ENCODE data around the gene SMYD4.
"Not testable (repeated sequence)": the region's sequence is repeated elsewhere in the genome, so short reads cannot be mapped to it uniquely, and the experiment has no call there.

The SMYD4 gene

DNA sequence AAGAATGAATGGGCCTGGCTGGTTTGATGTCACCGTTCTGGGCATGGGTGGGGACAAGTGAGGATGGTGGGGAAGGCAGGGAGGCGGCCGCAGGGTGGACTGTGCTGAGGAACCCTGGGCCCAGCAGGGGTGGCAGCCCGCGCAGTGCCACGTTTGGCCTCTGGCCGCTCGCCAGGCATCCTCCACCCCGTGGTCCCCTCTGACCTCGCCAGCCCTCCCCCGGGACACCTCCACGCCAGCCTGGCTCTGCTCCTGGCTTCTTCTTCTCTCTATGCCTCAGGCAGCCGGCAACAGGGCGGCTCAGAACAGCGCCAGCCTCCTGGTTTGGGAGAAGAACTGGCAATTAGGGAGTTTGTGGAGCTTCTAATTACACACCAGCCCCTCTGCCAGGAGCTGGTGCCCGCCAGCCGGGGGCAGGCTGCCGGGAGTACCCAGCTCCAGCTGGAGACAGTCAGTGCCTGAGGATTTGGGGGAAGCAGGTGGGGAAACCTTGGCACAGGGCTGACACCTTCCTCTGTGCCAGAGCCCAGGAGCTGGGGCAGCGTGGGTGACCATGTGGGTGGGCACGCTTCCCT is 74.4 kb downstream of the SMYD4 start:
- DNase-seq (ENCODE audit: extremely low read depth in 1 of 2, low read depth in 1 of 2), result no peak

- no peak for DNase-seq (ENCODE audit: extremely low read depth in 1 of 2, low read depth in 1 of 2)
These were observed 75.1 kb downstream of the SMYD4 start for GRCh38 chr17:1754430-1755112.

DNA sequence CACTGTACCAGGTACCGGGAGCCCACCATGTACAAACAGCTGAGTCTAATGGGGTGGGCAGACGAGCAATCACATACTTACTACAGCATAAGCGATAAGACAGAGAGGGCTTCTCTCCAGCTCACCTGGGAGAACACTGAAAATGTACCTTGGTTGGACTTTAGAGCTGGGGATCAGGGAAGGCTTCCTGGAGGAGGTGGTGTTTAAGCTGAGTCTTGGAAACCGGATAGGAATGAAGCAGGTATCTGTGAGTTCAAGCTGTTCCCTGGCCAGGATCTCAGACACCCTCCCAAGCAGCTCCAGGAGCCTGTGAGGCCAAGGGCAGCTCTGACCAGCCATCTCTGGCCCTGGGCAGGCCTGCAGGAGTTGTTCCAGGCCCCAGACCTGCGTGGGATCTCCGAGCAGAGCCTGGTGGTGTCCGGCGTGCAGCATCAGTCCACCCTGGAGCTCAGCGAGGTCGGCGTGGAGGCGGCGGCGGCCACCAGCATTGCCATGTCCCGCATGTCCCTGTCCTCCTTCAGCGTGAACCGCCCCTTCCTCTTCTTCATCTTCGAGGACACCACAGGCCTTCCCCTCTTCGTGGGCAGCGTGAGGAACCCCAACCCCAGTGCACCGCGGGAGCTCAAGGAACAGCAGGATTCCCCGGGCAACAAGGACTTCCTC is 75.8 kb downstream of the SMYD4 start:
- DNase-seq (ENCODE audit: extremely low read depth in 1 of 2, low read depth in 1 of 2), result no peak

DNA sequence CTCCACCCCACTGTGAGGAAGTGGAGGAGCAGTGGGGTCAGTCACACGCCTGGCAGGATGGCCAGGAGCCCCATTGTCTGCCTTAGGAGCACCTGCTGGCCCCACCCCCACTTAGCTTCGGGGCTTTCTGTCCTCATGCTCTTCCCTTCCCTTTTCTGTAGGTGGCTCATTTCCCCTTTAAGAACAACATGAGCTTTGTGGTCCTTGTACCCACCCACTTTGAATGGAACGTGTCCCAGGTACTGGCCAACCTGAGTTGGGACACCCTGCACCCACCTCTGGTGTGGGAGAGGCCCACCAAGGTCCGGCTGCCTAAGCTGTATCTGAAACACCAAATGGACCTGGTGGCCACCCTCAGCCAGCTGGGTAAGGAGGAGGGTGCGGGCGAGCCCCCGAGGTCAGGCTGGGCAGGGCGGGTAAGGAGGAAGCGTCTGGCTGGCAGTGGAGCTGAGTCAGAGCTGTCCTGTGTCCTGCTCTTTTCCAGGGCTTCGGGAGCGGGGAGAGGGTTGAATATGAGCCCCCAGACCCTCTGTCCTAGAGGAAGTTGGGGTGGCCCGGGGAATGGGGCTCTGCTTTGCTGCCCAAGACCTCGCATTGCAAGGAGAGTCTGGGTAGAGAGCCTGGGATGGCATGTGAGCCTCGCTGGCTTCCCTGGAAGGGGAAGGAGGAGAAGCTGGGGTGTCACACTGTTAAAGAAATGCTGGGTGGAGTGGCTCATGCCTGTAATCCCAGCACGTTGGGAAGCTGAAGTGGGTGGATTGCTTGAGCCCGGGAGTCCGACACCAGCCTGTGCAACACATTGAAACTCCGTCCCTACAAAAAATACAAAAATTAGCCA is 77.1 kb downstream of the SMYD4 start:
- DNase-seq (ENCODE audit: extremely low read depth in 1 of 2, low read depth in 1 of 2), result no peak

DNA sequence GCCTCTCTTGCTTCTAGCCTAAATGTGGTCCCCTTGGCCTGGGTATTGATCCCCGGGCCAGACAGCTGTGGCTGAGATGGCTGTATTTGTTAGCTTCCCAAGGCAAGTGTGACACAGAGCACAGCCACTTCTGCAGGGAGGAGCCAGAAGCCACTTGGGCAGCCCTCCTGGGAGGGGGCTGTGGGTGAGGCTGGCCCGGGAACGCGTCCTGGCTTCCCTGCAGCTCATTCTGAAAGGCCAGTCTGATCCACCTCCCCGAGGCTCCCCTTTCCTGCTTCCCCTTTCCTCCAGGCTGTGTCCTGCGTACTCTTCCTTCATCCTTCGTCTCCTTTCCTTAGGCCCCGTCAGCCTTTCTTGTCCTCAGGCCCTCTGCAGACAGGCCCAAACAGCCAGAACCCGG is 79.1 kb downstream of the SMYD4 start:
- DNase-seq (ENCODE audit: extremely low read depth in 1 of 2, low read depth in 1 of 2), result no peak

DNA sequence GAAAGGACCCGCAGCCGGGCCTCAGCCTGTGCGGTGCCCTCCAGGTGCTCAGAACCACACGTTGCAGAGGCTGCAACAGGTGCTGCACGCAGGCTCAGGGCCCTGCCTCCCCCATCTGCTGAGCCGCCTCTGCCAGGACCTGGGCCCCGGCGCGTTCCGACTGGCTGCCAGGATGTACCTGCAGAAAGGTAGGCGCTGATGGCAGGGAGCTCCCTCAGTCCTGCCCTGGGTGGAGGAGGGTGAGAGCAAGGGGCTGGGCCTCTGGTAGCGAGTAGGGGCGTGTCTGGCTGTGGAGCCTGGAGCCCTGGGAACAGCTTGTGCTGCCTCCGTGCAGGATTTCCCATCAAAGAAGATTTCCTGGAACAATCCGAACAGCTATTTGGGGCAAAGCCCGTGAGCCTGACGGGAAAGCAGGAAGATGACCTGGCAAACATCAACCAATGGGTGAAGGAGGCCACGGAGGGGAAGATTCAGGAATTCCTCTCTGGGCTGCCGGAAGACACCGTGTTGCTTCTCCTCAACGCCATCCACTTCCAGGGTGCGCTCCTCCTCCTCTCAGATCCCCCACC is 82.6 kb downstream of the SMYD4 start:
- no peak for DNase-seq (ENCODE audit: extremely low read depth in 1 of 2, low read depth in 1 of 2)

DNA sequence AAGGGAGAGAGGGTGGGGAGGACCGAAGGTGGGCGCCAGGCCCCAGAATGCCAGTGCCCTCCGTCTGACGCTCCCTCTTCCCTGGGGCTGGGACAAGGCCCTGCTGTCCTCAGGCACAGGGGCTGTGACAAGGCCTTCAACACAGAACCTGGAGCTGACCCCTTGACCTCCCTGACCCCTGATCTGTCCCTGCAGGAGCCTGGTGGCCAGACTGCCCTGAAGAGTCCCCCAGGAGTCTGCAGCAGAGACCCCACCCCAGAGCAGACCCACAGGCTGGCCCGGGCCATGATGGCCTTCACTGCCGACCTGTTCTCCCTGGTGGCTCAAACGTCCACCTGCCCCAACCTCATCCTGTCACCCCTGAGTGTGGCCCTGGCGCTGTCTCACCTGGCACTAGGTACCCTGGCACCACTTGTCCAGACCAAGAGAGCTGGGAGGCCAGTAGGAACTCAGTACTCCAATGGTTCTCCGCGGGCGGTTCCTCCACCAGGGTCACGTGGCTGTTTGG is 84.1 kb downstream of the SMYD4 start:
- no peak for DNase-seq (ENCODE audit: extremely low read depth in 1 of 2, low read depth in 1 of 2)

DNA sequence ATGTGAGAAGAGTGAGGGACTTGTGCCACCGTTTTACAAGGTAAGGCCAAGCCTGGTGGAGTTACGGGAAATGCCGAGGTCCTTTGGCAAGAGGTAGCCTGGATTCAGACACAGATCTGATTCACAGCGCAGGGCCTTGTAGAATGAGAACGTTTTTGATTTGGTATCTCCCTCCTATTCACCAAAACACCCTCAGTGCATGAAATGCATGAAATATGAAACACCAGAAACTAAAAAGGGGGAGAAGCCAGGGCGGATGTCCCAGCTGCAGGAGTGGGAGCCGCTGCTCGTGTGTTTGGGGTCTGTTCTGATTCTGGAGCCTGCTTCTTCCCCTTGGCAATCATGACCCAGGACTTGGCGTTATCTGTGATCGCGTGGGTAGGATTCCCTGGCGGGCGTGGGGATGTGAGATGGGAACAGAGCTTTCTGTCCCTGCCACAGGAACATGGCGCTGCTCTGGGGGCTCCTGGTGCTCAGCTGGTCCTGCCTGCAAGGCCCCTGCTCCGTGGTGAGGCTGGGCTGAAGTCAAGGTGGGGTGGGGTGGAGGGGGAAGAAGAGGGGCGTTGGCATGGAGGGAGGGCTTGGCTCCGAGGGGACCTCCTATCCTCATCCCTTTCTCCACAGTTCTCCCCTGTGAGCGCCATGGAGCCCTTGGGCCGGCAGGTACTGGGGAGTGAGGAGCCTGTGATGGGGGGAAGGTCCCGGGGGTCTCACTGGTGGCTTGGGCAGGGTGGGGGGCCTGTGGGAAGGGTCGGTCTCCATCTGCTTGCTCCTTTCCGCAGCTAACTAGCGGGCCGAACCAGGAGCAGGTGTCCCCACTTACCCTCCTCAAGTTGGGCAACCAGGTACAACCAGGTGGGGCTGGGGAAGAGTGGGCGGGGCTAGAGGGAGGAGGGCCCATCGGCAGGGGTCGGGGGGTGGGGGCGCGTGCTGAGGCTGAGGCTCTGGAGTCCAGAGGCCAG is 84.9 kb downstream of the SMYD4 start:
- DNase-seq (ENCODE audit: extremely low read depth in 1 of 2, low read depth in 1 of 2), result no peak

DNA sequence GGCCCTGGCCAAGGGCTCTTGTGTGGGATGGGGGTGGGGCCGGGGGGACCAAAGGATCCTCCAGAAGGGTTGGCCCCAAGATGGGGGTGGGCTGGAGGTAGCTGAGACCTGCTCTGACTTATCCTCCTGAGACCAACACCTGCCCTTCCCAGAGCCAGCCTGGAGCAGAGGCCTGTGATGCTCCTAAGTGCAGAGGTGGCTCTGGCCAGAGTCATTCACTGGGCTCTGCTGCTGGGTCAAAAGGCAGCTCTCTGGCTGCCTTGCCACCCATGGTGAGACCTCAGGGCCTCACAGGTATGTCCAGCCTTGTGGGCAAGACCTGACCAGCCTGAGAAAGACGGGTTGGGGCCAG is 86.6 kb downstream of the SMYD4 start:
- no peak for DNase-seq (ENCODE audit: extremely low read depth in 1 of 2, low read depth in 1 of 2)

- no peak for DNase-seq (ENCODE audit: extremely low read depth in 1 of 2, low read depth in 1 of 2)
These were observed 87.2 kb downstream of the SMYD4 start, which contains the start of gene SERPINF2 for GRCh38 chr17:1742371-1743087. Gene SERPINF2 (plus strand): TSS chr17:1742871. CDS start chr17:1744996, 2,125 bp downstream.

- not testable (repeated sequence) for DNase-seq (ENCODE audit: extremely low read depth in 1 of 2, low read depth in 1 of 2)
These were observed 87.8 kb downstream of the SMYD4 start for GRCh38 chr17:1741899-1742298.

DNA sequence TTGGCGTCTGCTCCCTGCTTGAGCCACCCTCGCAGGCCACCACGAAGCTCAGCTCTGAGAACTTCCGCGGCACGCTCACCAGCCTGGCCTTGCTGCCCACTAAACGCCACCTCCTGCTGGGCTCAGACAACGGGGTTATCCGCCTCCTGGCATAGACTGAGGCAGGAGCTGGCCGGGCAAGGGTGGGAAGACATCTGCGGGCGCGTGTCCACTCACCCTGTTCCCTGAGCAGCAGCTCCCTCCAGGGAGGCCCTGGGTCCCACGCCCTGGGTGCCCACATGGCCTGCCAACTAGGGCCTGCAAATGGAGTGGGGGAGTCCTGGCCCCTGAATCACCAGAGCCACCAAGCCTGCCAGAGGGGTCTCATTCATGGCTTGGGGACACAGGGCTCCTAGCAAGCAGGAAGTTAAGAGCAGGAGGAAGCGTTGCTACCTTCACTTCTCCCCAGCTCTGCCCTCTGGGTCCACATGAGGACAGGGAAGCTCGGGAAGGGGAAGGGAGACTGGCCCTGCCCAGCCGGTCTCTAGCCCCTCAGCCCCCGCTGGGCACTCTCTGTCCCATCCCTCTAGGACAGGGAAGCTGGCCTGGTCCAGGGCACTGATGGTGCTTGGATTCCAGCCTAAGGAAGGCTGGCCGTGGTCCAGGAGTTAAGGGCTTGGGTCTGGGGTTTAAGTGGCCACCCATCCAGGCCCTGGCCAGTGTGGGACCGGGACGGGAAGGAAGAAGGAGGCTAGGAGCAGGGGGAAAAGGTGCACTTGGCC is 92.0 kb downstream of the SMYD4 start:
- no peak for DNase-seq (ENCODE audit: extremely low read depth in 1 of 2, low read depth in 1 of 2)

DNA sequence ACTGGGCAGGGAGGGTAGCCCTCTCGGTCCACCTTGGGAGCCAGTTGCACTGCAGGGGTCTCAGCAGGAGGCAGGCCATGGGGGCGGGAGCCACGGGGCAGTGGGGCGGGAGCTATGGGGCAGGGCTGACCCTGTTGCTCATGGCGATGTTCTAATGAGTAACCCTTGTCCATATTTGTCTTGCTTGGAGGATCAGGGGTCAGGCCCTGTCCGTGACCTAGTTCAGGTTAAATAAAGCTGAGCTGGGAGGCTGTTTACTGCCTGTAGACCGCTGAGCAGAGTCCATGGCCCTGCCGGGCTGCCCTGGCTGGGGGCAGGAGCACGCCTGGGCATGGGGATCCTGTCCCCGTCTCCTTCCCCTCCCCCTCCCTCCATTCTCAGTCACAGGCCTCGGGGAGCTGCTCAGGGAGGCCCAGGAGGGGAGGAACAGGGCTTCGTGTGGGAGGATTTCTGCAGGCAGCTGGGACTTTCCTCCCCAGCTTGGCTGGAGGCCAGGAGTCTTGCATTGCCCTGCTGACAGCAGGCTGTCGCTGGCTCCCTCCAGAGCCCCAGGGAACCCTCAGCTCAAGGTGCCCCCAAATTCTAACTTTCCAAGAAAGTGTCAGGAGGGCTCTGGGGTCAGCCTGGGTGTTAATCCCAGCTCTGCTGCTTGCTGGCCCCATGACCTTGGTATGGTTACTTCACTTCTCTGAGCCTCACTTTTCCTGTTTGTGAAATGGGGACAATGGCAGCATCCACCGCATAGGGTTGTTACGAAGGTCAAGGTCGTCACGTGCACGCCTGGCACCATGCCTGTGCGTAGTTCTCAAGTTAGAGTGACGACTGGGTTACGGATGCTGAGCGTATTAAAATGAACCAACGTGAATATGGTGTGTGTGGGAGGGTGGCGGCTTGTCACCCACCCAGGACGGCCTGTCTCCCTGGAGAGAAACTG is 93.1 kb downstream of the SMYD4 start:
- no peak for DNase-seq (ENCODE audit: extremely low read depth in 1 of 2, low read depth in 1 of 2)

GRCh38 chr17:1735834-1736347 is 93.8 kb downstream of the SMYD4 start:
- no peak for DNase-seq (ENCODE audit: extremely low read depth in 1 of 2, low read depth in 1 of 2)

DNA sequence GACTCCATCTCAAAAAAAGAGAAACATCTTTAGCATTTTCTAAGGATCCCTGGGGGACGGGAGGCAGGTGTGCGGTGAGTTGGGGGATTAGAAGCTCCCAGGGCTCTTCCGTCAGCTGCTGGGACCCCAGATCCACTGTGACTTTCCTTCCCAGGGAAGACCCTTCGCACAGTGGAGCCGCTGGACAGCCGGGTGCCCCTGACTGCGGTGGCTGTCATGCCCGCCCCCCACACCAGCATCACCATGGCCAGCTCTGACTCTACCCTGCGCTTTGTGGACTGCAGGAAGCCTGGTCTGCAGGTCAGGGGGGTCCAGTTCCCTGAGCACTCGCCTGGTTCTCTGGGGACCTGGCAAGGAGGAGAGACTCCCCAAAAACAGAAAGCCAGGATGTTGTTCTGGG is 94.3 kb downstream of the SMYD4 start:
- DNase-seq (ENCODE audit: extremely low read depth in 1 of 2, low read depth in 1 of 2), result no peak

DNA sequence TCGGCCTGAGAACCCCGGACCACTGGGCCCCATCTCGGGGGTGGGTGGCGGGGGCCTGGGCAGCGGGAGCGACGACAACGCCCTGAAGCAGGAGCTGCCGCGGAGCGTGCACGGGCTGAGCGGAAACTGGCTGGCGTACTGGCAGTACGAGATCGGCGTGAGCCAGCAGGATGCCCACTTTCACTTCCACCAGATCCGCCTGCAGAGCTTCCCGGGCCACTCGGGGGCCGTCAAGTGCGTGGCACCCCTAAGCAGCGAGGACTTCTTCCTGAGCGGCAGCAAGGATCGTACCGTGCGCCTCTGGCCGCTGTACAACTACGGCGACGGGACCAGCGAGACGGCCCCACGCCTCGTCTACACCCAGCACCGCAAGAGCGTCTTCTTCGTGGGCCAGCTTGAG is 95.9 kb downstream of the SMYD4 start:
- DNase-seq (ENCODE audit: extremely low read depth in 1 of 2, low read depth in 1 of 2), result no peak

DNA sequence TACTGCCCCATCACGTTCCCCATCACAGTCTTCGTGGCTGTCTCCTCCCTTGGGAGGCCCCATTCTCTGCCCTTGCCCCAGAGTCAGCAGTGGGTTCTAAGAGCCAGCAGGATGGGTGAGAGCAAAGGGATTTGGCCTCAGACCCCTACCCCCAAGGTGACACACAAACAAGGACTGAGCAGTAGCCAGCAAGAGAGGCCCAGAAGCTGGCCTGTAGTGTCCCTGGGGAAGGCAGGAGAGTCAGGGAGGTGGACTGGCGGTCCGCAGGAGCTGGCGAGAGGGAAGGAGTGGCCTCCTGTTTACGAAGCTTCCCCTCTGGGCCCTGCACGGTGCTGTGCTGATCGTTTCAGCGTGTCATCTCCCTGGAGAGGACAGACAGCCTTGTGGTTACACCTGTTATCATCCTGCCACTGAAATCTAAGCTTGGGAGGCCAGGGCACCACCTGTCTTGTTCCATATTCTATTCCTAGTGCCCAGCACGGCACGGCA is 96.8 kb downstream of the SMYD4 start:
- DNase-seq (ENCODE audit: extremely low read depth in 1 of 2, low read depth in 1 of 2), result no peak

Data from activated CD8-positive, alpha-beta memory T cell treated with anti-CD3 and anti-CD28 coated beads for 1 hour (primary cell).